Ascending aorta (tissue), 2 donors: ENCODE data around the gene GSDME. TPM values are rescaled to one million over a fixed set of nuclear protein-coding genes. Genes with fewer than 3 reads are reported as not detected.

Experiments
- DNase-seq, 2 donors: peaks; one replicate each; pipeline ENCODE4 v3.0.0-alpha.2; 2019; ENCODE audit warnings: low spot score in 2 of 2
- H3K27ac ChIP-seq, 2 donors: fragments of 200-600 bp; sonication (generic); one replicate each; pipeline ENCODE4 v1.5.1; 2016 to 2017; ENCODE audit warnings: mild to moderate bottlenecking in 1 of 2
- H3K27me3 ChIP-seq: fragments of 200-600 bp; sonication (generic); one replicate; pipeline ENCODE4 v1.5.1; 2017
- H3K36me3 ChIP-seq, 2 donors: fragments of 200-600 bp; sonication (generic); one replicate each; pipeline ENCODE4 v1.5.1; 2016
- H3K4me1 ChIP-seq, 2 donors: fragments of 200-600 bp; sonication (generic); one replicate each; pipeline ENCODE4 v1.5.1; 2016 to 2017; ENCODE audit warnings: mild to moderate bottlenecking in 1 of 2
- H3K4me3 ChIP-seq, 2 donors: fragments of 200-600 bp; sonication (generic); one replicate each; pipeline ENCODE4 v1.5.1; 2016 to 2017; ENCODE audit warnings: mild to moderate bottlenecking in 1 of 2
- H3K9me3 ChIP-seq, 2 donors: fragments of 200-600 bp; sonication (generic); one replicate each; pipeline ENCODE4 v1.5.1; 2016
- CTCF ChIP-seq, 3 experiments: fragments of 200-600 bp in 2 of 3; fragments of 450-650 bp in 1 of 3; sonication (generic) in 2 of 3; IDR thresholded peaks; one replicate each; pipeline ENCODE4 v1.5.1; 2016 to 2019; ENCODE audit warnings: antibody characterized with exemption in 3 of 3, mild to moderate bottlenecking in 1 of 3, moderate library complexity in 1 of 3
- intact Hi-C: fragments of 100-400 bp; cut with DNase I; formaldehyde crosslinking; loops from one replicate; pipeline ENCODE4 v1.15.1; 2023
- total RNA-seq: library from RNA; depleted of rRNA; stranded (reverse); fragments of >200 nt; gene quantifications from one replicate; pipeline ENCODE4 v1.1.0, GENCODE V29; 2016

GSDME gene
- total RNA-seq, 1 donor from 2014 or later, result 14.9 TPM

- intact Hi-C loops, result no loop called here
- no peaks in the 10 kb centered on the region for H3K9me3 ChIP-seq
- TF ChIP-seq CTCF (IDR thresholded peaks at IDR 0.05), result no peak
- no peaks in the 10 kb centered on the region for H3K27me3 ChIP-seq
- H3K4me1 ChIP-seq, result peaks cover 0 to 11% of the 10 kb centered on the region in 2 donors
- no peak overlapping the region for H3K27ac ChIP-seq
- no peaks in the 10 kb centered on the region for H3K36me3 ChIP-seq
- DNase-seq, result no peak
- no peak overlapping the region for H3K4me3 ChIP-seq
Measured at GRCh38 chr7:24731313-24731712, 26.0 kb downstream of the GSDME start.

- no peaks in the 10 kb centered on the region for H3K9me3 ChIP-seq
- DNase-seq, result no peak
- H3K4me1 ChIP-seq, result peaks cover 0 to 11% of the 10 kb centered on the region in 2 donors
- intact Hi-C loops, result no loop called here
- no peak overlapping the region for H3K4me3 ChIP-seq
- TF ChIP-seq CTCF (IDR thresholded peaks at IDR 0.05), result no peak
- no peaks in the 10 kb centered on the region for H3K36me3 ChIP-seq
- H3K27ac ChIP-seq, result no peak overlapping the region
- no peaks in the 10 kb centered on the region for H3K27me3 ChIP-seq
Measured at GRCh38 chr7:24730018-24730369, 27.3 kb downstream of the GSDME start.

GRCh38 chr7:24729365-24730017, 27.8 kb downstream of the GSDME start:
- intact Hi-C loops, result no loop called here
- H3K4me3 ChIP-seq, result no peak overlapping the region
- no peak for DNase-seq
- H3K27ac ChIP-seq, result no peak overlapping the region
- no peak for TF ChIP-seq CTCF (IDR thresholded peaks at IDR 0.05)
- no peaks in the 10 kb centered on the region for H3K36me3 ChIP-seq
- peaks cover 0 to 11% of the 10 kb centered on the region in 2 donors for H3K4me1 ChIP-seq
- no peaks in the 10 kb centered on the region for H3K27me3 ChIP-seq
- no peaks in the 10 kb centered on the region for H3K9me3 ChIP-seq

DNA sequence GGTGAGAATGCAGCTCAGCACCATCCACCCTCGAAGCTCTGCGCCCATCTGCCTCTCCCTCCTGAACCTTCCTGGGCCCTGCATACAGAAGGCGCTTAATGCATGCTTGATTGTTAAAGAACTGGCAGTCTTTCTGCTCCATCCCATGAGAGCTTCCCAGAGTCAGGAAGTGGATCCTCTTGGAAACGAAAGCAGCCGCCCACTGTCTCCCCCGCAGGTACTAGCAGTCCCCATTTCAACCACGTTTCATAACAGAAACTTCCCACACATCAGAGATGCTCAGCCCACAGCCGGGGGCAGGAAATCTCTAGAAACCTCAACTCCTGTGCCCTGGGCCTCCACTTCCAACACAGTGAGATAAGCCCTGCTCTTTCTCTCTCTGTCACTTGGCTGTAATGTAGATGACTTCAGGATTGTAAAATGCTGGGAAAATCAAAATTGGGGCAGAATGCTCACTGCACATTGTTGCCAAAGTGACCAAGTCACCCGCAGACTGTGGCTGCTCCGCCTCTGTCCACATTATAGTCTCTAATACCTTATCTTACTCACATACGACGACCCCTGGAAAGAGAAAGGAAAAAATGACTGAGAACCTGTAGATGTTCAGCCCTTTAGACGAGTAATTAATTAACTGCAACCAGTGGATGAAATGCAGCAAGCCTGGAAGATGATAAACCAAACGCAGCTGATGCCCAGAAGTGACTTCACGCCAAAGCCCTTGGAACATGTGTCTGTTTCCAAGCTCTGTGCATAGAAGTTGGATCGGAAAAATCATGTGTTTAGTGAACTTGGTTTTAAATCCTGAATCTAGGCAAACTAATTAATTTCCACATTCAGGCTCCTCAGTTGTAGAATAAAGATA, 28.5 kb downstream of the GSDME start:
- Histone ChIP-seq H3K9me3 (no peaks in the 10 kb centered on the region), H3K36me3 (no peaks in the 10 kb centered on the region), H3K4me1 (peaks cover 0 to 11% of the 10 kb centered on the region in 2 donors), H3K27ac (no peak overlapping the region), H3K27me3 (no peaks in the 10 kb centered on the region), H3K4me3 (no peak overlapping the region)
- no peak for DNase-seq
- intact Hi-C loops, result no loop called here
- TF ChIP-seq CTCF (IDR thresholded peaks at IDR 0.05), result no peak

DNA sequence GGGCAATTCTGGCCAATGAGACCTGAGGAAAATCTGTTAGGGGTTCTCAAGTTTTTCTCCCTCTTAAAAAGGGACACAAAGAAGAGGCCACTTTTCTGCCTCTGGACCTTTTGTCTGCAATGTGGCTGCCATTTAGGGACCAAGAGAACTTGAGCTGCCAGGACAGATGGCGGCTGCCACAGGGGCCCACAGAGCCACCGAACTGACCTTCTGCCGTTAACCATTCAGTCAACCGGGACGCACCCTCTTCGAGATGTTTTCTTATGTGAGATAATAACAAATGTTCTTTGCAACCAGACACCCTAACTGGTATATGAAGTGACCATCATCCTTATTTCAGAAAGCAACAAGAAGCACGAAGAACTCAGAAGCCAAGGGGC, 29.2 kb downstream of the GSDME start:
- intact Hi-C loops, result no loop called here
- Histone ChIP-seq H3K4me3 (no peak overlapping the region), H3K4me1 (peaks cover 0 to 6% of the 10 kb centered on the region in 2 donors), H3K36me3 (no peaks in the 10 kb centered on the region), H3K9me3 (no peaks in the 10 kb centered on the region), H3K27ac (no peak overlapping the region), H3K27me3 (no peaks in the 10 kb centered on the region)
- no peak for DNase-seq
- TF ChIP-seq CTCF (IDR thresholded peaks at IDR 0.05), result no peak
